Astrocyte of the spinal cord (primary cell): ENCODE results near the gene DUSP28.

ENCODE experiments used
- DNase-seq: peaks from one replicate; pipeline ENCODE4 v3.0.0; 2011; ENCODE audit warnings: low read depth, low spot score
- H3K4me3 ChIP-seq: 2 replicates; pipeline ENCODE4 v1.5.1; 2011; ENCODE audit warnings: low read depth, mild to moderate bottlenecking, low read length, moderate library complexity
- in situ Hi-C: cut with HindIII; loops from 2 replicates; pipeline ENCODE4 v1.10.0; 2017; ENCODE audit warnings: low sequenced_read_pairs
- TF ChIP-seq, protein P1 (sequence below): IDR thresholded peaks from 2 replicates; pipeline ENCODE4 v1.5.1; 2012; ENCODE audit warnings: low read depth, mild to moderate bottlenecking, low read length, inconsistent platforms

The DUSP28 gene

DNA sequence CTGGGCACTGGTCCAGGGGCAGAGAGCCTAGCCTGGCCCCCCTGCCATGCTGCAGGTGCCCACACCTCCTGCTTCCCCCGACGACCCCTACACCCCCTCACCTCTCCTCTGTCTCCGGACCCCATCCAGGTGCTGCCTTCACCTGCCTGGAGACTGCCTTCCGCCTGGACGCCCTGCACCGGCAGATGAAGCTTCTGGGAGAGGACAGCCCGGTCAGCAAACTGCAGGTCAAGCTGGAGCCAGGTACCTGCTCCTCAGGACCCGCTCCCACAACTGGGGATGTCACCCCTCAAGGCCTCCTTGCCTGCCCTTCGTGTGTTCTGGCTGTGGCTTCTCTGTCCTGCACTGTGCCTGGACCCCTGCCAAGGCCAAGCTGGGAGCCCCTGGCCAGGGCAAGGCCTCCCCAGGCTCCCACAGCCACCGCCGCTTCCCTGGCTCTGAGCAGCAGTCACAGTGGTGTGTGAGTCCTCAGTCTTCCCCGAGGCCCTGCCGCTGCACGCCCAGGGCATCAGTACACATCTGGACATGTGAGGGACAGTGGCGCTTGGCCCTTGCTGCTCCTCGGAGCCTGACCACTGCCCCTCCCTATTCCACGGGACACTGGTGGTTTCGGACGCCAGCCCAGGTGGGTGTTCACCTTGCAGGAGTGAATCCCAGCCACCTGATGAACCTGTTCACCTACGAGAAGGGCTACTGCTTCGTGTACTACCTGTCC is 14.4 kb downstream of the DUSP28 start:
- H3K4me3 ChIP-seq: no peak overlapping the region

DNA sequence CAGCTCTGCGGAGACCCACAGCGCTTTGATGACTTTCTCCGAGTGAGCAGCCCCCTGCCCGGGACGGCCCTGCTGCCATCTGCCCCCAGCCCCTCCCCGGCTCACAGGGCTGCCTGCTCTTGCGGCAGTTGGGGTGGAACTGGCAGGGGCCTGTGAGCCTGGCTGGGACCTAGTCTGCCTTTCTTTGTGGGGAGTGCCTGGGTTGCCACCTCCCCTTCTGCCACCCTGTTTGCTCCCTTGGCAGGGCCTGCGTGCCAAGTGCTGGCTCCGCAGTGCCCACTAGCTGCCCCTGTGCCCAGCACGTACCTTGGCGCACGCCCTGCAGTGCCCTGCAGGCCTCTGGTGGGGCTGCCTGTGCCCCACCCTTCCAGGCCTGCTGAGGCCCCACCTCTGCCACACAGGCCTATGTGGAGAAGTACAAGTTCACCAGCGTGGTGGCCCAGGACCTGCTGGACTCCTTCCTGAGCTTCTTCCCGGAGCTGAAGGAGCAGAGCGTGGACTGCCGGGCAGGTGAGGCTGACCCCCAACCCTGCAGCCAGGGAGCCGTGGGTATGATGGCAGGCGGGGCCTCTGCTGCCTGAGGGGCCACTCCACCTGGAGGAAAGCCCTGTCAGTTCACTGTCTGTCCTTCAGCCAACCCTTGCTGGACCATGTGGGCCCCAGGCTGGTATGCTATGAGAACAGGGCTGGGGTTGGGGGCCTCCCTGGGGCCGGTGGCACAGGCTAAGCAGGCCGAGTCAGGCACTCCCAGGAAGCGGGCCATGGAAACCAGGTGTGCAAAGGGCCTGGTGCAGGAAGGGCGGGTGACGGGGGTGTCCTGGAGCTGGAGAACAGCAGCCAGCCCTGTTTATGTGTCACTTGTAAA is 15.2 kb downstream of the DUSP28 start:
- no peak for DNase-seq
- TF ChIP-seq, protein P1, sequence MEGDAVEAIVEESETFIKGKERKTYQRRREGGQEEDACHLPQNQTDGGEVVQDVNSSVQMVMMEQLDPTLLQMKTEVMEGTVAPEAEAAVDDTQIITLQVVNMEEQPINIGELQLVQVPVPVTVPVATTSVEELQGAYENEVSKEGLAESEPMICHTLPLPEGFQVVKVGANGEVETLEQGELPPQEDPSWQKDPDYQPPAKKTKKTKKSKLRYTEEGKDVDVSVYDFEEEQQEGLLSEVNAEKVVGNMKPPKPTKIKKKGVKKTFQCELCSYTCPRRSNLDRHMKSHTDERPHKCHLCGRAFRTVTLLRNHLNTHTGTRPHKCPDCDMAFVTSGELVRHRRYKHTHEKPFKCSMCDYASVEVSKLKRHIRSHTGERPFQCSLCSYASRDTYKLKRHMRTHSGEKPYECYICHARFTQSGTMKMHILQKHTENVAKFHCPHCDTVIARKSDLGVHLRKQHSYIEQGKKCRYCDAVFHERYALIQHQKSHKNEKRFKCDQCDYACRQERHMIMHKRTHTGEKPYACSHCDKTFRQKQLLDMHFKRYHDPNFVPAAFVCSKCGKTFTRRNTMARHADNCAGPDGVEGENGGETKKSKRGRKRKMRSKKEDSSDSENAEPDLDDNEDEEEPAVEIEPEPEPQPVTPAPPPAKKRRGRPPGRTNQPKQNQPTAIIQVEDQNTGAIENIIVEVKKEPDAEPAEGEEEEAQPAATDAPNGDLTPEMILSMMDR: no peak
- in situ Hi-C loops: no loop called here
- H3K4me3 ChIP-seq: no peak overlapping the region

More for the DNA sequence above, 14.4 kb downstream of the DUSP28 start:
- TF ChIP-seq, protein P1: no peak
- in situ Hi-C loops: no loop called here
- DNase-seq: no peak

DNA sequence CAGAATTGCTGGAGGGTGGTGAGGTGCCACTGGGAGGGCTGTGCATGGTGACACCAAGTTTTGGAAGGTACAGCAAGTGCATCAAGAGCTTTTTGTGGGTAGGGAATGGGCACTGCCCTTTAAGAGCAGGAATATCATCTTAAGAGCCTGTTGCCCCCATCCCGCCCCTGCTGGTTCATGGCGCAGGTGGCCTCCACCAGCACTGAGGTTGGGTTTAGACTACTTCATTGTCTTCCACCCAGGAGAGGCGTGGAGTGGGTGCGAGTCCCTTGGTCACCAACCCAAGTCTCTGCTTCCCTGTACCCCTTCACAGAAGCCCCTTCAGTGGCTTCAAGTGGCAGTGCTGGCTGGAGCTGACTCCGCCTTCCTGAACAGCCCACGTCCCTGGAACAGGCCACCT is 15.9 kb downstream of the DUSP28 start:
- DNase-seq: no peak
- in situ Hi-C loops: no loop called here
- H3K4me3 ChIP-seq: no peak overlapping the region
- TF ChIP-seq, protein P1: no peak

DNA sequence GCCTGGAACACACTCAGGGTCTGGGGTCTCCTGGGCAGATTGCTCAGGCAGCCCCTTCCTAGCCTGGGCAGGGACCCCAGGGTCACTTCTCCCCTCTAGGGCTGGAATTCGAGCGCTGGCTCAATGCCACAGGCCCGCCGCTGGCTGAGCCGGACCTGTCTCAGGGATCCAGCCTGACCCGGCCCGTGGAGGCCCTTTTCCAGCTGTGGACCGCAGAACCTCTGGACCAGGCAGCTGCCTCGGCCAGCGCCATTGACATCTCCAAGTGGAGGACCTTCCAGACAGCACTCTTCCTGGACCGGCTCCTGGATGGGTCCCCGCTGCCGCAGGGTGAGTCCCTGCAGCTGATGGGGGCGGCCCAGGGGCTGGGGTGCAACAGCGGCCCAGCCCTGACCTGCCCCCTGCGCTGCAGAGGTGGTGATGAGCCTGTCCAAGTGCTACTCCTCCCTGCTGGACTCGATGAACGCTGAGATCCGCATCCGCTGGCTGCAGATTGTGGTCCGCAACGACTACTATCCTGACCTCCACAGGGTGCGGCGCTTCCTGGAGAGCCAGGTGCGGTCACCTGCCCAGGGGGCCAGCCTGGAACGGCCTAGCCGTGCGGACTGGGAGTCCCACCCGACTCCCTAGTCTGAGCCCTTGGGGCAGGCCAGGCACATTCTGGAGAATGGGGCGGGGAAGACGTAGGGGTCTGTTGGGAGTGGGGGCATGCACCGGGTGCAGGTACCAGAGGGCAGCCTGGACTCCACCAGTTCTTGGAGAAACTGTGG is 16.5 kb downstream of the DUSP28 start:
- in situ Hi-C loops: no loop called here
- DNase-seq: no peak
- TF ChIP-seq, protein P1: no peak

DNA sequence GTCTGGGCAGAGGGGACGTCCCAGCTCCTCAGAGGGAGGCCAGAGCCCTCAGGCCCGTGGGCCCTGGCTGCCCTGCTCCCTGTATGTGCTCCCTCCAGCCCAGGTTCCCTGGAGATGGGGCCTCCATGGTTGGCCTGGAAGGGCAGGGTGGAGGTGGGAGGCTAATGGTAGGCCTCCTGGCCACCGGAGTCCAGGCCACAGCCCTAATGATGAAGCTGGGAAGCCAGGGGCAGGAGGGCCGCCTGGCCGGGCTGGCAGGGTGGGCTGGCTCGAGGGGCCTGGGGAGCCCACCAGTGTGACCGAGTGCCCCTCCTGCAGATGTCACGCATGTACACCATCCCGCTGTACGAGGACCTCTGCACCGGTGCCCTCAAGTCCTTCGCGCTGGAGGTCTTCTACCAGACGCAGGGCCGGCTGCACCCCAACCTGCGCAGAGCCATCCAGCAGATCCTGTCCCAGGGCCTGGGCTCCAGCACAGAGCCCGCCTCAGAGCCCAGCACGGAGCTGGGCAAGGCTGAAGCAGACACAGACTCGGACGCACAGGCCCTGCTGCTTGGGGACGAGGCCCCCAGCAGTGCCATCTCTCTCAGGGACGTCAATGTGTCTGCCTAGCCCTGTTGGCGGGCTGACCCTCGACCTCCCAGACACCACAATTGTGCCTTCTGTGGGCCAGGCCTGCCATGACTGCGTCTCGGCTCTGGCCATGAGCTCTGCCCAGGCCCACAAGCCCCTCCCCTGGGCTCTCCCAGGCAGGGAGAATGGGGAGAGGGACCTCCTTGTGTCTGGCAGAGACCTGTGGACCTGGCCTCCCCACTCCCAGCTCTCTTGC is 17.3 kb downstream of the DUSP28 start:
- in situ Hi-C loops: no loop called here
- TF ChIP-seq, protein P1: no peak
- no peak for DNase-seq

More for the DNA sequence above, 16.5 kb downstream of the DUSP28 start:
- H3K4me3 ChIP-seq: no peak overlapping the region

DNA sequence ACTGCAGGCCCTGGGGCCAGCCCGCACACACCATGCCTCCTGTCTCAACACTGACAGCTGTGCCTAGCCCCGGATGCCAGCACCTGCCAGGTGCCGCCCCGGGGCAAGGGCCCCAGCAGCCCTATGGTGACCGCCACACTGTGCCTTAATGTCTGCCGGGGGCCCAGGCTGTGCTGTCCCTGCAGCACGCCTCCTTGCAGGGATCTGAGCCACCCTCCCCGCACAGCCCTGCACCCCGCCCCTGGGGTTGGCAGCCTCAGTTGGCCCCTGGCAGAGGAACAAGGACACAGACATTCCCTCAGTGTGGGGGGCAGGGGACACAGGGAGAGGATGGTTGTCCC is 17.9 kb downstream of the DUSP28 start:
- H3K4me3 ChIP-seq: no peak overlapping the region
- TF ChIP-seq, protein P1: no peak
- in situ Hi-C loops: no loop called here
- DNase-seq: no peak

More for the DNA sequence above, 17.3 kb downstream of the DUSP28 start:
- H3K4me3 ChIP-seq: no peak overlapping the region
